Endometrial microvascular endothelial cells (primary cell): Measurements from ENCODE around the gene SH2D7. TPM values are rescaled to one million over a fixed set of nuclear protein-coding genes. Genes with fewer than 3 reads are reported as not detected.
"Not testable (repeated sequence)": the region's sequence is repeated elsewhere in the genome, so short reads cannot be mapped to it uniquely, and the experiment has no call there.

ENCODE experiments used
- in situ Hi-C: cut with HindIII; loops from 2 replicates; pipeline ENCODE4 v1.10.0; 2017; ENCODE audit warnings: low sequenced_read_pairs, low pct_unique_long_range_greater_than_20kb; ENCODE audit errors: inconsistent ontology term
- total RNA-seq: library from RNA; depleted of rRNA; stranded (reverse); fragments of >200 nt; gene quantifications from one replicate; pipeline ENCODE4 v1.2.3, GENCODE V29; 2015; ENCODE audit errors: inconsistent ontology term

The SH2D7 gene
- total RNA-seq, 1 donor from 2014 or later: not detected

DNA sequence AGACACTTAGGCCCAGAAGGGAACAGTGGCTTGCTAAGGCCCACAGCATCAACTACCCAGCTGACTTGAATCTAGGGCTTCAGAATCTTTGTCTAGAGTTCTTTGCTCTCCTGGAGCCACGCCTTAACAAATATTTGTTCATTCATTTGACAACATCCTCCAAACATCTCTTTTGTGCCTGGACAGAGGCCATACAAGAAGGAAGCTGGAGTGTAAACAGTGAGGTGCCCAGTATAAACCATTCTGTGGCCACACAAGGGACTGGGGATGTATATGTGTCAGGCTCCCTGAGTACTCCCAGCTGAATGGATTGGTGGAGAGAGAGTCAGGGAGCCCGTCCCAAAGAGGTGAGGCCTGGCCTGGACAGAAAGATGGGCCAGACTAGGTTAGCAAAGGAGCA is 35.5 kb downstream of the SH2D7 start:
- in situ Hi-C loops: loop anchor here (25.0 kb wide), 1 partner anchor 134 kb away; the partner anchor contains the start of gene DNAJA4

DNA sequence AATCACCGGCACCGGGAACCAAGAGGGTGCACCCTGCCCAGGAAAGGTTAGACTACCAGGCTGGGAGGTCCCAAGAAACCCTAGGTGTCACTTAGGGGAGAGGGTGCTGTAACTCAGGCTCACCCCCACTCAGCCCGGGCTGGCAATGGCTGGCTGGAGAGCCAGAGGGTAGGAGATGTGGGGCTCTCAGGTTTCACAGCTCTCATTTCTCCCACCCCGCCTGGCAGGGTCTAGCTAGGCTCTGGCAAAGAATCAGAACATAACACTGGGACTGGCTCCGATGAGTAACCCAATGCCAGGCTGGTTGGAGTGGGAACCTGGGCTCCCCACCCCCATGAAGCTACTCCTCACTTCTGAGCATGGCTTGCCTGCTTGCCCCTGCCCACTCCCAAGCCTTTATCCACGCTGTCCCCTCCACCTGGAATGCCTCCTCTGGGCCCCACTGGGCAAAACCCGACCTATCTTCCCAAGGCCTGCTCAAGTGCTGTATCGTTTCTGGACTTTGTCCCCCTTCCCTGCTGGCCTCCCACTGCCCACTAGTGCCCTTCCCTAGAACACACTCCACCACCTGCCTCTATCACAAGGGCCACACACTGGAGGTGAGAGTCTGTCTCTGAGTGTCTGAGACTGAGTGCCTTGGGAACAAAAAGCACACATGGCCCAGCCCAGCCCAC is 36.9 kb downstream of the SH2D7 start:
- in situ Hi-C loops: loop anchor here (25.0 kb wide), 1 partner anchor 133 kb away; the partner anchor contains the start of gene DNAJA4

- in situ Hi-C loops: loop anchor here (25.0 kb wide), 1 partner anchor 132 kb away; the partner anchor contains the start of gene DNAJA4
Measured at GRCh38 chr15:78129751-78130287, 37.5 kb downstream of the SH2D7 start.

DNA sequence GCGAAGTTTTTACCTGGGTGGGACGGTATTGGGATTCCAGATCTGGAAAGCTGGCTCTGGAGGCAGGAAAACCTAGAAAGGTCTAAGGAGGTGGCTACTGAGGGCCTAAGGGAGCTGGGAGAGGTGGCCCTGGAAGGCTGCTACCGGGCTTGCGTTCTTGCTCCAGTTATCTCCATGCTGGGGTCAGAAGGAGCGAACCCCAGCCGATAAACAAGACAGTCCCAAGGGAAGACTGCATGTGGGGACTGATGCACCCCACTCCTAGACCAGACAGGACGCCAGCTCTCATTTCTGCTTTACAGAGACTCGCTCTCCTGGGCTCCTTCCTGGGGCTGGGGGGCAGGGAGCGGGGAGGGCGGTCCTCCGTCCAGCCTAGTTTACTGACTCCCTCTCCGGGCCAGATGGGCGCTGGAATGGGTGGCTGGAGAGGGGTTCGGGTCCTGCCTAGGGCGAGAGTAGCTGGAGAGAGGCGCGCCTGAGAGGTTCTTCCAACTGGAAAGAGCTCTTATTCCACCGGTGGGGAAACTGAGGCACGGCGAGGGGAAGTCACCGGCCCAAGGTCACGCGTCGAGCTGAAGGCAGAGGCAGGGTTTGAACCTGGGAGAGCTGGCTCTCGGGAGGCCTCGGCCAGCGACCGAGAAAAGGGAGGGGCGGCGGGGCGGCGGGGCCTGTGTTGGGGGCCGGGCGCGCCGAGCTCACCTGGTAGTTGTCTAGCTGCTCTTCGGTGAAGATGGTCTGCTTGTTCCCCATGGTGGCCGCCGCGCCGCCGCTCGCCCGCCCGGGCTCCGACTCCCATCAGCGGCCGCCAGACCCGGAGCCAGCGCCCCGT is 38.3 kb downstream of the SH2D7 start:
- in situ Hi-C loops: loop anchor here (25.0 kb wide), 1 partner anchor 132 kb away; the partner anchor contains the start of gene DNAJA4

DNA sequence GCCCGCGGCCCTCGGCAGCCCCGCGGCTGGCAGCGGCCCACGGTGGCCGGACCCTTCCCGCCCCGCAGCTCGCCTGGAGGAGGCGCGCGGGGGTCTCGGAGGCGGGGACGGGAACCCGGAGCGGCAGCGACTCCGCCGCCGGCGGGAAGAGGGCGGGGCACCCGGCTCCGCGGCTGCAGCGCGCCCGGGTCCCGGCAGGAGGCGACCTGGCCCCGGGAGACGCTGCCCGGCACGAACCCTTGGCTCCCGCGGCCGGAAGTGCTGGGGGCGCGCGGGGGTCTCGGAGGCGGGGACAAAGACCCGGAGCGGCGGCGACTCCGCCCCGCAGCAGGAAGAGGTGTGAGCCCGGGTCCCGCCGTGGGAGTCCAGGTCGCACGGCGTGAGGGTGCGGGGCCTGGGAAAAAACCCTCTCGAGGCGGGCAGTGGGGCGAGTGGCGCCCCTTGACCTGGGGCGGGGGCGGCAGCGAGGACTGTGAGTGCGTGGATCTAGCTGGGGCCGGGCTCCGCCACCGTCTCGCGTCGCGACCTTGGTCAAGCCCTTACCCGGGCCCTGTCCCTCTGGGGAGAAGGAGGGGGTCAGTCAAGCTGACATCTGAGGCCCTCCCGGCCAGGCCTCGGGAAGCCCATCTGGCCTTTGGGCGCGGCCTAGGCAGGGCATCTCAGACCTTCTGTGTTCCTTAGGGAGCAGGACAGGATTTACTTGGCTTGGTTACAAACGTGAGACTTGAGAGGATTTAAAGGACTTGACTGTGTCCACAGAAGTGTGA is 39.1 kb downstream of the SH2D7 start, which contains the start of gene CIB2:
CIB2 (minus strand) TSS at position 151 of the 767 bp plus-strand sequence. CDS start 230 bp downstream, outside the sequence.
- in situ Hi-C loops: loop anchor here (25.0 kb wide), 1 partner anchor 131 kb away; the partner anchor contains the start of gene DNAJA4

GRCh38 chr15:78133801-78134200 is 41.4 kb downstream of the SH2D7 start:
- in situ Hi-C loops: loop anchor here (25.0 kb wide), 1 partner anchor 128 kb away; the partner anchor contains the start of gene DNAJA4

DNA sequence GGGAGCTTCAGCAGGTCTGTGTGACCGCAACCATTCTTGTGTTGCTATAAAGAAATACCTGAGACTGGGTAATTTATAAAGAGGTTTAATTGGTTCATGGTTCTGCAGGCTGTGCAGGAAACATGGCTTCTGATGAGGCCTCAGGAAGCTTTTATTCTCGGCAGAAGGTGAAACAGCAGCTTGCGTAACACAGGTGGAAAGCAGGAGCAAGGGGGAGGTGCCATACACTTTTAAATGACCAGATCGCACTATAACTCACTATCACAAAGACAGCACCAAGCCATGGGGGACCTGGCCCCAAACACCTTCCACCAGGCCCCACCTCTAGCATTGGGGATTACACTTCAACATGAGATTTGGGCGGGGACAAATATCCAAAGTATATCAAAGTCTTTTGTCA is 47.2 kb downstream of the SH2D7 start:
- in situ Hi-C loops: loop anchor here (25.0 kb wide), 1 partner anchor 123 kb away; the partner anchor contains the start of gene DNAJA4

DNA sequence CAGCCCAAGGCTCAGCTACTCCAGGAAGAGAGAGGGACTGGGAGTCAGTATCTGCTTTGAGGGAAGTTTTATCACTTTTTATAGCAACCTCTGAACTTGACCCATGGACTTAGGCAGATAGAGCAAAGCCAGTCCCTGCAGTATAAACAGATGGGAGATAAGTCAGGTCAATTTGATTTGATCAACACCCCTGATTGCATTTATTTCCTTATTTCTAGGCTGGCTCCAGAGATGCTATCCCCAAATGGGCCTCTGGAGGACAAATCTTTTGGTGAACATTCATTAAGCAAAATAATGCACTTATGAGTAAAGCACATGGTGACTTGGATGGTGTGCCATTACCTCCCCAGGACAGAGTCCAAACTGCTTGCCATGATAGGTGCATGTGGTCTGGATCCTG is 47.9 kb downstream of the SH2D7 start:
- in situ Hi-C loops: loop anchor here (25.0 kb wide), 1 partner anchor 122 kb away; the partner anchor contains the start of gene DNAJA4

- in situ Hi-C loops: loop anchor here (25.0 kb wide), 1 partner anchor 120 kb away; the partner anchor contains the start of gene DNAJA4
Measured at GRCh38 chr15:78142332-78142731, 50.0 kb downstream of the SH2D7 start.

DNA sequence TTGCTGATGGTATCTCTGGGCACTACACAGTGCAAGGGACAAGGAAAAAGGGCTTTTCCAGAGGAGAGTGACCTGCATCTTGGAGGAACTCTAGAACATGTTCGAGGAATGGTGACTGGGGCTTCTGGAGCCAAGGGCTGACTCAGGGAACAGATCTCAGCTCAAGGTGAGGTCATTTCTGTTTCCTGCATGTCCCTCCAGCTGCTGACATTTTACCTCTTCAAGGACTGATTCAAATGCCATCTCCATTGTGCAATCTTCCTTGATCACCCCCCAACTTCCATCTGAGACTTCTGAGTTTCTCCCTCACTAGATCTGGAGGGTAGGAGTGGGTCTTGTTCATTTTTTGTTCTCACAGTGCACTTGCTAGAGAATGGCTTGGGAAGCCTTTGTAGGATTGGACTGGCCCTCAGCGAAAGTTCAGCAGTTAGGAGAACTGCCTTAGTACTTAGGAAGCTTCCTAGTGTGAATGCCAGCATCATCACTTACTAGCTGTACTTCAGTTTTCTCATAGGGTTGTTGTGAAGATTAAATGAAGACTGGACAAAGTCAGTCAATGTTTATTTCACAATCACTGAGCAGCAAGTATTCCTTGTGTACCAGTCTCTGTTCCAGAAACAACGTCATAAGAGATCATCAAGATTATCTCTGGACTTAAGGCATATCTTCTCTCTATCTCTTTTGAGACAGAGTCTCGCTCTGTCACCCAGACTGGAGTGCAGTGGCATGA is 54.2 kb downstream of the SH2D7 start:
- in situ Hi-C loops: loop anchor here (25.0 kb wide), 1 partner anchor 116 kb away; the partner anchor contains the start of gene DNAJA4

DNA sequence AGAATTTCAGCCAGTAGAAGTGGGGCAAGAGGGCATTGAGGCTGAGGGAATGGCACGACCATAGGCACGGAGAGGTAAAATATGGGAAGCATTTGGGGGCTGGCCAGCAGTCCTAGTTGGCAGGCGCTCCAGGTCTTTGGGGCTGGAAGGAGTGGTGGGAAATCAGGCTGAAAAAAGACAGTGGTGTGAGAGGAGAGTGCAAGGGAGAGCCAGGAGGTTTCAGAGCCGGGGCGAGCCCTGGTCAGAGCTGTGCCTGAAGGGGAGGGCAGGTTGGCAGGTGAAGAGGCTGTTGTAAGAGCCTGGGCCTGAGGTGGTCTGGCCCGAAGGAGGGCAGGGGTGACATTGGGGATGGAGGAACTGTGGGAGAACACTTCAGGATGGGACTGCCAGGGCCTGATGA is 55.2 kb downstream of the SH2D7 start:
- in situ Hi-C loops: loop anchor here (25.0 kb wide), 1 partner anchor 115 kb away; the partner anchor contains the start of gene DNAJA4

GRCh38 chr15:78148392-78149067 is 56.2 kb downstream of the SH2D7 start:
- in situ Hi-C loops: loop anchor here (25.0 kb wide), 1 partner anchor 114 kb away; the partner anchor contains the start of gene DNAJA4

DNA sequence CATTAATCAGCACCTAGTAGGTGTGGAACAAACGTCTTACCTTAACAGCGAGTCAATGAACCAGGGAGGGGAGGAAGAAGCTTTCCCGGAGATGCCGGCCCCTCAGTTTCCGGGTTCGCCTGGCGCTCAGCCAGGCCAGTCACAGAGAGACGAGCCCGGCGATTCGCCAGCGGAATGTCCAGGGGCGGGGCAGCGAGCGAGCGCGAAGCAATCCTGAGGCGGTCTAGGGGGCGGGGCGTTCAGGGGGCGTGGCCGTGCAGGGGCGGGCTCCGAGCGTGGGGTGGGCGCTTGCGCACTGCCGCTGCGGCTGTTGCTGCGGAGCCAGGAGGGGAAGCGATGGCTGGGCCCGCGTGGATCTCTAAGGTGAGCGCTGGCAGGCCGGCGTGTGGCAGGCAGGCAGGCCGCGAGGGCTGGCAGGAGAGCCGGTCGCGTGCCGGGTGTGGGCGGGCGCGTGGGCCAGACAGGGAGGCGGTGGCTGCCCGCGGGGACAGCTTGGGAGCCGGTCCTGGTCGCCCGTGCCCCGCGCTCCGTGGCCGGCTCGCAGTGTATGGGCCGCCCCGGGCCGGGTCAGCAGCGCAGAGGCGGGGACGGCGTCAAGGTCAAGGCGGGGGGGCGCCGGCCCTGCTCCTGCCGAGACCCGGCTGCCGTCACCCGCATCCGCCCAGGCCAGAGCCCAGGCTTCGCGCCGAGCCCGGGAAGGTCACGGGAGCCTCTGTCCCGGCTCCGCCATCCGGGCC is 56.9 kb downstream of the SH2D7 start, which contains the start of gene IDH3A:
IDH3A (plus strand) TSS at position 295 of the 737 bp plus-strand sequence; CDS start at position 337, 42 bp downstream.
- in situ Hi-C loops: loop anchor here (25.0 kb wide), 1 partner anchor 113 kb away; the partner anchor contains the start of gene DNAJA4

DNA sequence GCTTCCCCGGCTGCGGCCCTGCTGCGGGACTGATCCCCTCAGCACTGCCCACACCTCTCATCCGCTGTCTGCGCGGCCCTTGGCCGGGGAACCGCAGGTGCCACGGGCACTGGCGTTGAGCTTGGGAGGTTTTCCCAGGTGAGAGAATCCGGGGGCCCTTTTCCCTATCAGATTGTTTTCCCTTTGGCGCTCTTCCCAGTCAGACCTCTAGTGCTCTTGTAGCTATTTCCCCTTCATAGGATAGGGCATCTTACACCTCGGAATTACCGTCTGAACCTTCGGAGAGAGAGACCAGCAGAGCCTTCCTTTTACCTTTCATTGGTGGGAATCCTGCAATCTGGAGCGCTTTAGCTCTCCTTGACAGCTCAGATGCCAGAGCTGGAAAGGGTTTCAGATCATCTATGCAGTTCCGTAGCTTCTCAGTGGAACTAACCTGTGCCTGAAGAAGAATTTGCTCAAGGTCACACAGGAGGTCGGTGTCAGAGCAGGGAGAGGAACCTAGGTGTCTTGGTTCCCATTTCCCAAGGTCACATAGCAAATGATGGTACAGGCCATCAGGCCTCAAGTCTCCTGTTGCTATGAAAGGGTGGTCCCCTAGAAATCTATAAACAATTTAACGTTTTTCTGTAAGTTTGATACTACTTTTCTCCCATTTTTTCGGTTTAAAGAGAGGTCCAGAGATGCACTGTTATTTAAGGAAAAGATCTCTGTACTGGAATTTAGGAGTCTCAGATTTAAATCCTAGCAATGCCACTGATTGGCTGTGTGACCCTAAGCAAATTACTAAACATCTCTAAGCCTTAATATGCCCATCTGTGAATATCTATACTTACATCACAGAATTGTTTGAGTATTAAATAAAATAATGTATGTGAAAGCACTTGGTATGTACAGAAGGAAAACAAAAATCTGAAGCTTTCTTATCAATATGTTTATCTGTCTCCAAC is 57.7 kb downstream of the SH2D7 start:
- in situ Hi-C loops: loop anchor here (25.0 kb wide), 1 partner anchor 112 kb away; the partner anchor contains the start of gene DNAJA4

DNA sequence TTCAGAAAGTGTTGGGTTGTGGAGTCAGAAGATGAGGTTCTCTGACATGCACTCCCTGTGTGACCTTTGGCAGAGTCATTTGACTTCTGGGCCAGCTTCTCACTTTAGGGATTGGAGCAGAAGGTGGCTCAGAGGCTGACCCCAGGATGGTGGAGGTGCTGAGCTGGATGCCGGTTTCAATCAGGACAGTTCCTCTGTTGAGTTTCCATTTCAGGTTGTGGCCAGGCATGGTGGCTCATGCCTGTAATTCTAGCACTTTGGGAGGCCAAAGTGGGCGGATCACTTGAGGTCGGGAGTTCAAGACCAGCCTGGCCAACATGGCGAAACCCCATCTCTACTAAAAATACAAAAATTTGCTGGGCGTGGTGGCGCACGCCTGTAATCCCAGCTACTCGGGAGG is 58.7 kb downstream of the SH2D7 start:
- in situ Hi-C loops: not testable (repeated sequence)
